Body of pancreas (tissue), 4 donors: ENCODE results near the gene CFAP107.

Experiments
- POLR2A ChIP-seq, 3 donors: fragments of 450-650 bp; IDR thresholded peaks; one replicate each; pipeline ENCODE4 v1.6.1; 2016; ENCODE audit warnings: antibody characterized with exemption in 3 of 3, mild to moderate bottlenecking in 2 of 3
- TF ChIP-seq, protein P1 (sequence below), 7 experiments: fragments of 450-650 bp in 4 of 7; fragments of 200-600 bp in 3 of 7; sonication (generic) in 3 of 7; IDR thresholded peaks; one replicate each; pipeline ENCODE4 v1.5.1; 2016 to 2019; ENCODE audit warnings: antibody characterized with exemption in 7 of 7

DNA sequence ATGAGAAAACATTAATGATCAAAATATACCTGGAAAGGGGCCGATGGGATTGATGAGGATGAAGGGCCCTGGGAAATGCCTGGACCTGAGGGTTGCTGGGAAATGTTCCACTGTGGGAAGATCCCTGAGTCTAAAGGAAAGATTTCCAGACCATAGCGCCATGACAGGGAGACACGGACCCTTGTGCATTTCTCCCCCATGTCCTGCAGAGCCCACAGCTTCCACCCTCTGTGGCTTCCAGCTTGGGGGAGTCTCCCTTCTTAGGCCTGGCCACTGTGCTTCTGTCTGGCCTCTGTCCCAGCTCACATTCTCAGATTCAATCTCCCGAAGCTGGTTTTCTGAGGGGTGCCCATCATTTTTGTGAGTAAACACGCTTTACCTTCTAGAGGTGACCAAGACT is 26.5 kb downstream of the CFAP107 start:
- TF ChIP-seq, protein P1, sequence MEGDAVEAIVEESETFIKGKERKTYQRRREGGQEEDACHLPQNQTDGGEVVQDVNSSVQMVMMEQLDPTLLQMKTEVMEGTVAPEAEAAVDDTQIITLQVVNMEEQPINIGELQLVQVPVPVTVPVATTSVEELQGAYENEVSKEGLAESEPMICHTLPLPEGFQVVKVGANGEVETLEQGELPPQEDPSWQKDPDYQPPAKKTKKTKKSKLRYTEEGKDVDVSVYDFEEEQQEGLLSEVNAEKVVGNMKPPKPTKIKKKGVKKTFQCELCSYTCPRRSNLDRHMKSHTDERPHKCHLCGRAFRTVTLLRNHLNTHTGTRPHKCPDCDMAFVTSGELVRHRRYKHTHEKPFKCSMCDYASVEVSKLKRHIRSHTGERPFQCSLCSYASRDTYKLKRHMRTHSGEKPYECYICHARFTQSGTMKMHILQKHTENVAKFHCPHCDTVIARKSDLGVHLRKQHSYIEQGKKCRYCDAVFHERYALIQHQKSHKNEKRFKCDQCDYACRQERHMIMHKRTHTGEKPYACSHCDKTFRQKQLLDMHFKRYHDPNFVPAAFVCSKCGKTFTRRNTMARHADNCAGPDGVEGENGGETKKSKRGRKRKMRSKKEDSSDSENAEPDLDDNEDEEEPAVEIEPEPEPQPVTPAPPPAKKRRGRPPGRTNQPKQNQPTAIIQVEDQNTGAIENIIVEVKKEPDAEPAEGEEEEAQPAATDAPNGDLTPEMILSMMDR (IDR thresholded peaks at IDR 0.05), result no peak
- TF ChIP-seq POLR2A (IDR thresholded peaks at IDR 0.05), result no peak
